HCT116 (cell line): ENCODE results near the gene PRSS56.

ENCODE experiments used
- CTCF ChIP-seq, 3 experiments: fragments of 200-600 bp in 1 of 3; sonication (generic) in 1 of 3; IDR thresholded peaks in 2 of 3; conservative IDR thresholded peaks in 1 of 3; 2 replicates each; pipeline ENCODE4 v1.5.1; 2012 to 2017; ENCODE audit warnings: low read depth in 2 of 3, low read length in 2 of 3, antibody characterized with exemption in 1 of 3, borderline replicate concordance in 1 of 3, control low read depth in 1 of 3, mild to moderate bottlenecking in 1 of 3, mixed read lengths in 1 of 3, mixed run types in 1 of 3, moderate library complexity in 1 of 3; ENCODE audit not compliant: insufficient read depth in 1 of 3
- EZH2 ChIP-seq: fragments of 200-600 bp; sonication (generic); IDR thresholded peaks from 2 replicates; pipeline ENCODE4 v1.6.1; 2017; ENCODE audit warnings: antibody characterized with exemption, mixed run types
- MAX ChIP-seq: IDR thresholded peaks from 2 replicates; pipeline ENCODE4 v1.6.1; 2012
- POLR2A ChIP-seq: IDR thresholded peaks from 2 replicates; pipeline ENCODE4 v1.7.0; 2011; ENCODE audit warnings: borderline replicate concordance; ENCODE audit not compliant: insufficient read depth, insufficient read length; ENCODE audit errors: extremely low read depth
- POLR2AphosphoS5 ChIP-seq: IDR thresholded peaks from 2 replicates; pipeline ENCODE4 v1.6.1; 2011; ENCODE audit warnings: mild to moderate bottlenecking, low read depth, low read length, moderate library complexity
- SIN3A ChIP-seq: IDR thresholded peaks from 2 replicates; pipeline ENCODE4 v1.6.1; 2012; ENCODE audit warnings: low read depth
- SP1 ChIP-seq: IDR thresholded peaks from 2 replicates; pipeline ENCODE4 v1.6.1; 2012; ENCODE audit warnings: low read depth
- YY1 ChIP-seq: IDR thresholded peaks from 2 replicates; pipeline ENCODE4 v1.6.1; 2011; ENCODE audit warnings: low read length, low read depth, moderate library complexity, mild to moderate bottlenecking; ENCODE audit not compliant: insufficient replicate concordance; ENCODE audit errors: extremely low read depth
- ZBTB33 ChIP-seq: IDR thresholded peaks from 2 replicates; pipeline ENCODE4 v1.6.1; 2011; ENCODE audit warnings: mild to moderate bottlenecking, low read length, moderate library complexity; ENCODE audit not compliant: insufficient replicate concordance; ENCODE audit errors: extremely low read depth
- ZNF274 ChIP-seq: fragments of 200-500 bp; sonication (Bioruptor generic); IDR thresholded peaks from 2 replicates; pipeline ENCODE4 v1.6.1; 2014; ENCODE audit warnings: mild to moderate bottlenecking, low read depth, low read length, inconsistent platforms

GRCh38 chr2:232496501-232497270 is 23.5 kb upstream of the PRSS56 start:
- TF ChIP-seq CTCF (IDR thresholded peaks at IDR 0.05 in 2 of 3, conservative IDR thresholded peaks at IDR 0.05 in 1 of 3; ENCODE audit: borderline replicate concordance in 1 of 3, insufficient read depth in 1 of 3, low read depth in 2 of 3, low read length in 2 of 3) (no peak), MAX (no peak), YY1 (no peak), POLR2A (no peak), SIN3A (no peak), EZH2 (no peak), ZBTB33 (no peak), ZNF274 (no peak), SP1 (no peak), POLR2AphosphoS5 (no peak)
